ENCODE data around the gene TSPAN9. TPM values are rescaled to one million over a fixed set of nuclear protein-coding genes. Genes with fewer than 3 reads are reported as not detected.

TSPAN9 gene
- total and polyA plus RNA-seq, 2 of the 4 experiments (the other 2 are of a cell fraction) = 17.7 to 39.1 TPM

DNA sequence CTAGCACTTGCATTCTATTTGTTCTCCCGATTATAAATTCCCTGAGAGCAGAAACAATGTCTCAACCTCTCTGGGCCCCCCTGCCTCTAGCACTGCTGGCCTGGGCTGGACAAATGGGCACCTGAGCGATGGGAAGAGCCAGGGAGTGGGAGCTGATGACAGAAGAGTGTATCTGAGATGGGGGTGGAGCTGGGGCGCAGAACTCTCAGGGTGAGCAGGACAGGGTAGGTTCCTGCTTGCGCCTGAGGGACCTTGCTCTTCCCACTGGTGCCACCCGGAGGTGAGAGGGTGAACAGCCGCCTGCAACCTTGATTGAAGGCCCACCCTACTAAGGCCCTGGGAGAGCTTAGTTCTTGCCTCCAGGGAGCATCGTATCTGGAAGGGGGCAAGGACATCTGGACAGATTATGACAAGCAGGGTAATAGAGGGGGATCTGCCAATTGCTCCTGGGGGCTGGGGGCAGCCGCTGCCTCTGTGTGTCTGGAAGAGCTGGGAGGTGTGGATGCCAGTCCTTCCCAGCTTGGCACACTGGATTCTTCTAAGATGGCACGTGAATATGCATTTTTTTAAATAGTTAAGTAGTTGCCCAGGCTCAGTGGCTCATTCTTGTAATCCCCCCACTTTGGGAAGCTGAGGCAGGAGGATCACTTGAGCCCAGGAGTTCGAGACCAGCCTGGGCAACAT, 43.0 kb upstream of the TSPAN9 start (continued):
- no peak for TF ChIP-seq MAZ (IDR thresholded peaks at IDR 0.05; ENCODE audit: borderline replicate concordance, low read depth, low read length)

DNA sequence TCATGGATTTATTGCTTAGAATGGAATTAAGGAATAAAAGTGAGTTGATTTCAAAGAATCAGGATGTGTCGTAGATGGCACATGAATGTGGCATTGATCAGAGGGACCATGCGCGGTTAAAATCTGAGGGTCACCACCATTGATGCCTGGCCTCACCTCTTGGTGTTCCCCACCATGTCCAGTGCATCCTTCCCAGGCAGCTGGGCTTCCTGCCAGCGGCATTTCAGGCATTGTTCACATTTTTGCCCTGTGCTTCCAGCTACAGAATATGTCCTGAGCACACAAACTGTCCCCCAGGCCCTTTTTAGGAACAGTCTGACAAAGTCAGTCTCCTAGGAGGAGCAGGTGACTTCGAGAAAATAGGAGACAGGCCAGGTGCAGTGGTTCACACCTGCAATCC, 42.0 kb upstream of the TSPAN9 start:
- Histone ChIP-seq H3K4me2 (ENCODE audit: low read depth, low read length) (no peak overlapping the region), H2AK5ac (ENCODE audit: low read depth, low read length) (no peak overlapping the region), H4K91ac (ENCODE audit: insufficient read depth, low read depth, low read length) (no peak overlapping the region), H4K20me1 (ENCODE audit: insufficient read depth, low read length) (no peaks in the 10 kb centered on the region), H3K56ac (ENCODE audit: extremely low read depth, insufficient read depth, low read length) (no peak overlapping the region), H3K9ac (ENCODE audit: low read depth, low read length) (no peak overlapping the region), H3K18ac (ENCODE audit: low read depth, low read length) (no peak overlapping the region), H3K4me1 (ENCODE audit: control insufficient read depth, insufficient read depth, low read length) (peaks cover 3% of the 10 kb centered on the region; the same call in 1 of the 2 replicates), H3K36me3 (ENCODE audit: control insufficient read depth, insufficient read depth, low read length) (peaks cover 17% of the 10 kb centered on the region), H3K79me1 (ENCODE audit: low read depth in 1 of 2, low read length in 2 of 2) (no peaks in the 10 kb centered on the region; a peak in 1 of 4 replicates), H2BK5ac (ENCODE audit: low read depth, low read length, poor library complexity, severe bottlenecking) (no peak overlapping the region), H3K4me3 (ENCODE audit: insufficient read depth, low read depth, low read length) (no peak overlapping the region), H2AK9ac (replicated peaks; ENCODE audit: low read depth, low read length, poor library complexity) (no peak overlapping the region), H2BK120ac (ENCODE audit: low read depth, low read length) (no peak overlapping the region), H4K8ac (ENCODE audit: low read depth in 2 of 2, low read length in 2 of 2) (no peak overlapping the region), H3K27me3 (ENCODE audit: control insufficient read depth, insufficient read depth, low read length) (no peaks in the 10 kb centered on the region), H2BK20ac (ENCODE audit: low read depth, low read length) (no peak overlapping the region), H3K14ac (replicated peaks; ENCODE audit: low read depth, low read length) (no peak overlapping the region), H3K23ac (ENCODE audit: low read depth, low read length) (no peak overlapping the region), H2BK15ac (ENCODE audit: low read depth, low read length) (no peak overlapping the region), H3K9me1 (ENCODE audit: insufficient read depth, low read length) (no peaks in the 10 kb centered on the region), H2AFZ (replicated peaks; ENCODE audit: low read length, poor library complexity) (no peak overlapping the region), H3K9me3 (ENCODE audit: control insufficient read depth, insufficient read depth, low read length) (no peaks in the 10 kb centered on the region), H3K4ac (ENCODE audit: low read depth, low read length) (no peak overlapping the region), H4K5ac (ENCODE audit: low read depth, low read length) (no peak overlapping the region), H3K27ac (ENCODE audit: insufficient read depth, low read length) (no peak overlapping the region)
- BruUV-seq (replicated peaks) = no TSS peak
- dilution Hi-C loops (cut with HindIII; ENCODE audit: low sequenced_read_pairs, unreplicated experiment) (no loop called here), in situ Hi-C loops (cut with MboI; ENCODE audit: low sequenced_read_pairs) (loop anchor here (10.0 kb wide), 1 partner anchor 180 kb away; the partner anchor contains the start of gene TEX52), intact Hi-C loops (cut with micrococcal nuclease) (loop anchor here (2.0 kb wide), 3 partner anchors 76 to 296 kb away; partner anchors contain the start of gene TEAD4)
- ChIA-PET CTCF (no interaction called here), POLR2A (ENCODE audit: unreplicated experiment) (no interaction called here)
- WGBS, 2 experiments (ENCODE audit: extremely low coverage in 2 of 2, insufficient read length in 1 of 2) = 96% methylated on average over 3 of the region's 5 CpGs; no CpG with 5 or more reads in 1 of the 2 experiments
- TF ChIP-seq MAZ (IDR thresholded peaks at IDR 0.05; ENCODE audit: borderline replicate concordance, low read depth, low read length) = no peak
- TF ChIP-seq RFX5 (IDR thresholded peaks at IDR 0.05; ENCODE audit: low read depth, low read length) = no peak
- no peak for TF ChIP-seq MXI1 (IDR thresholded peaks at IDR 0.05; ENCODE audit: borderline replicate concordance, low read depth, low read length)
- TF ChIP-seq MAFK (IDR thresholded peaks at IDR 0.05; ENCODE audit: low read depth, low read length) = no peak
- no peak for TF ChIP-seq NFE2L2 (IDR thresholded peaks at IDR 0.05; ENCODE audit: low read depth, low read length)
- no peak for TF ChIP-seq FOS (IDR thresholded peaks at IDR 0.05; ENCODE audit: low read depth, low read length)
- TF ChIP-seq CHD1 (IDR thresholded peaks at IDR 0.05; ENCODE audit: low read depth, low read length) = no peak
- no peak for TF ChIP-seq SMC3 (IDR thresholded peaks at IDR 0.05; ENCODE audit: low read depth, low read length)
- TF ChIP-seq BHLHE40 (IDR thresholded peaks at IDR 0.05; ENCODE audit: low read depth, low read length) = no peak
- TF ChIP-seq, protein P1, sequence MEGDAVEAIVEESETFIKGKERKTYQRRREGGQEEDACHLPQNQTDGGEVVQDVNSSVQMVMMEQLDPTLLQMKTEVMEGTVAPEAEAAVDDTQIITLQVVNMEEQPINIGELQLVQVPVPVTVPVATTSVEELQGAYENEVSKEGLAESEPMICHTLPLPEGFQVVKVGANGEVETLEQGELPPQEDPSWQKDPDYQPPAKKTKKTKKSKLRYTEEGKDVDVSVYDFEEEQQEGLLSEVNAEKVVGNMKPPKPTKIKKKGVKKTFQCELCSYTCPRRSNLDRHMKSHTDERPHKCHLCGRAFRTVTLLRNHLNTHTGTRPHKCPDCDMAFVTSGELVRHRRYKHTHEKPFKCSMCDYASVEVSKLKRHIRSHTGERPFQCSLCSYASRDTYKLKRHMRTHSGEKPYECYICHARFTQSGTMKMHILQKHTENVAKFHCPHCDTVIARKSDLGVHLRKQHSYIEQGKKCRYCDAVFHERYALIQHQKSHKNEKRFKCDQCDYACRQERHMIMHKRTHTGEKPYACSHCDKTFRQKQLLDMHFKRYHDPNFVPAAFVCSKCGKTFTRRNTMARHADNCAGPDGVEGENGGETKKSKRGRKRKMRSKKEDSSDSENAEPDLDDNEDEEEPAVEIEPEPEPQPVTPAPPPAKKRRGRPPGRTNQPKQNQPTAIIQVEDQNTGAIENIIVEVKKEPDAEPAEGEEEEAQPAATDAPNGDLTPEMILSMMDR (conservative IDR thresholded peaks at IDR 0.05; ENCODE audit: low read depth, low read length) = no peak
- no peak for TF ChIP-seq POLR2A (IDR thresholded peaks at IDR 0.05; ENCODE audit: low read depth, low read length)
- DNase-seq (peak; percentile 25), ATAC-seq (ENCODE audit: low read depth) (peak; percentile 27; the same call in 1 of the 2 replicates)
